Measurements from ENCODE around the gene MAPKAPK5.

DNA sequence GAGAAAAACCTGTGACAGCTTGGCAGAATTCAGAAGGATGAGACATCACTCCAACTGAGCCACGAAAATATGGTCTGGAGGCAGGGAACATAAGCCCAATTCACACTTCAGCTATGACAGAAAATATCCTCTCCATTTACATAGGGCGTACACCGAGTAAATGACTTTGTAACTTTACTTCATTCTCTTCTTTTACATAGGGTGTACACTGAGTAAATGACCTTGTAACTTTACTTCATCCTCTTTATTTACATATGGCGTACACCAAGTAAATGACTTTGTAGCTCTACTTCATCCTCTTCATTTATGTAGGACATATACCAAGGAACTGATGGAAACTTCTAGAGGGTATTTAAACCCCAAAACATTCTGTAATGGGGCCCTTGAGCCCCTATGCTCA, 14.1 kb upstream of the MAPKAPK5 start:
- TF ChIP-seq, protein P1, sequence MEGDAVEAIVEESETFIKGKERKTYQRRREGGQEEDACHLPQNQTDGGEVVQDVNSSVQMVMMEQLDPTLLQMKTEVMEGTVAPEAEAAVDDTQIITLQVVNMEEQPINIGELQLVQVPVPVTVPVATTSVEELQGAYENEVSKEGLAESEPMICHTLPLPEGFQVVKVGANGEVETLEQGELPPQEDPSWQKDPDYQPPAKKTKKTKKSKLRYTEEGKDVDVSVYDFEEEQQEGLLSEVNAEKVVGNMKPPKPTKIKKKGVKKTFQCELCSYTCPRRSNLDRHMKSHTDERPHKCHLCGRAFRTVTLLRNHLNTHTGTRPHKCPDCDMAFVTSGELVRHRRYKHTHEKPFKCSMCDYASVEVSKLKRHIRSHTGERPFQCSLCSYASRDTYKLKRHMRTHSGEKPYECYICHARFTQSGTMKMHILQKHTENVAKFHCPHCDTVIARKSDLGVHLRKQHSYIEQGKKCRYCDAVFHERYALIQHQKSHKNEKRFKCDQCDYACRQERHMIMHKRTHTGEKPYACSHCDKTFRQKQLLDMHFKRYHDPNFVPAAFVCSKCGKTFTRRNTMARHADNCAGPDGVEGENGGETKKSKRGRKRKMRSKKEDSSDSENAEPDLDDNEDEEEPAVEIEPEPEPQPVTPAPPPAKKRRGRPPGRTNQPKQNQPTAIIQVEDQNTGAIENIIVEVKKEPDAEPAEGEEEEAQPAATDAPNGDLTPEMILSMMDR (IDR thresholded peaks at IDR 0.05; ENCODE audit: low read depth, low read length, poor library complexity, severe bottlenecking): no peak
- TF ChIP-seq EZH2phosphoT487 (IDR thresholded peaks at IDR 0.05; ENCODE audit: borderline replicate concordance, low read length): no peak
